Panc1 (cell line): Measurements from ENCODE around the gene MSN. TPM values are rescaled to one million over a fixed set of nuclear protein-coding genes. Genes with fewer than 3 reads are reported as not detected.

Experiments used
- ATAC-seq: fragments of 200-7000 bp; cut with Tn5 transposase; 2 replicates; pipeline ENCODE4 v1.9.1; 2020; ENCODE audit warnings: mild to moderate bottlenecking, moderate library complexity
- BruUV-seq: library from RNA; stranded (reverse); fragments of 400-500 nt; replicated peaks from 2 replicates; lab custom pipeline; 2021; lab: Mats Ljungman, UMichigan
- CTCF ChIA-PET: fragments of 300-600 bp; sonication (Branson Sonifier 250); formaldehyde crosslinking; loops from one replicate; lab custom pipeline; 2022; ENCODE audit warnings: antibody characterized with exemption; lab: Charles Lee
- POLR2A ChIA-PET: fragments of 300-600 bp; sonication (Branson Sonifier 250); formaldehyde crosslinking; loops from one replicate; lab custom pipeline; 2022; ENCODE audit warnings: antibody characterized with exemption; lab: Charles Lee
- DNase-seq: peaks from one replicate; pipeline ENCODE4 v3.0.0-alpha.2; 2010; ENCODE audit warnings: low read depth, low spot score
- H3K27ac ChIP-seq: 2 replicates; pipeline ENCODE4 v1.5.1; 2011; ENCODE audit warnings: mild to moderate bottlenecking, low read length, inconsistent platforms
- H3K27me3 ChIP-seq: fragments of 200-500 bp; sonication (Bioruptor generic); 2 replicates; pipeline ENCODE4 v1.6.0; 2014; ENCODE audit warnings: low read length, inconsistent platforms; ENCODE audit not compliant: control insufficient read depth, insufficient read depth
- H3K36me3 ChIP-seq: fragments of 200-500 bp; sonication (Bioruptor generic); 2 replicates; pipeline ENCODE4 v1.5.1; 2014; ENCODE audit warnings: inconsistent platforms, mild to moderate bottlenecking, low read length, moderate library complexity; ENCODE audit not compliant: control insufficient read depth, insufficient read depth
- H3K4me1 ChIP-seq: 2 replicates; pipeline ENCODE4 v1.5.1; 2011; ENCODE audit warnings: inconsistent platforms, mild to moderate bottlenecking, low read length, moderate library complexity; ENCODE audit not compliant: control insufficient read depth, insufficient read depth
- H3K4me3 ChIP-seq, 2 experiments: 2 replicates each; pipeline ENCODE4 v1.5.1; 2011 to 2012; ENCODE audit warnings: low read depth in 2 of 2, low read length in 2 of 2, mild to moderate bottlenecking in 2 of 2, inconsistent platforms in 1 of 2, moderate library complexity in 1 of 2
- H3K9me3 ChIP-seq: fragments of 200-500 bp; sonication (Bioruptor generic); 2 replicates; pipeline ENCODE4 v1.5.1; 2014; ENCODE audit warnings: low read depth, mild to moderate bottlenecking, inconsistent platforms, low read length, moderate library complexity; ENCODE audit not compliant: control insufficient read depth, insufficient read depth
- CTCF ChIP-seq: fragments of 450-650 bp; IDR thresholded peaks from 2 replicates; pipeline ENCODE4 v1.5.1; 2017; ENCODE audit warnings: mild to moderate bottlenecking
- POLR2AphosphoS5 ChIP-seq: IDR thresholded peaks from 2 replicates; pipeline ENCODE4 v1.6.1; 2012; ENCODE audit warnings: mild to moderate bottlenecking, low read depth, low read length, moderate library complexity
- SIN3A ChIP-seq: IDR thresholded peaks from 2 replicates; pipeline ENCODE4 v1.6.1; 2012; ENCODE audit warnings: low read depth, mild to moderate bottlenecking, low read length, moderate library complexity, borderline replicate concordance; ENCODE audit not compliant: insufficient read depth
- TCF7L2 ChIP-seq: IDR thresholded peaks from 2 replicates; pipeline ENCODE4 v1.6.1; 2011; ENCODE audit warnings: mild to moderate bottlenecking, low read depth, low read length, inconsistent platforms
- in situ Hi-C: cut with HindIII; loops from 2 replicates; pipeline ENCODE4 v1.10.0; 2016; ENCODE audit warnings: low sequenced_read_pairs, low pct_unique_long_range_greater_than_20kb
- intact Hi-C: fragments of 100-400 bp; cut with micrococcal nuclease; formaldehyde crosslinking; loops from one replicate; pipeline ENCODE4 v1.10.0; 2022; ENCODE audit not compliant: unreplicated experiment
- total RNA-seq: library from RNA; stranded (reverse); gene quantifications from one replicate; pipeline ENCODE4 v1.2.1, GENCODE V29; 2021; ENCODE audit not compliant: unreplicated experiment
- TF ChIP-seq, protein P1 (sequence below), 2 experiments: IDR thresholded peaks; 2 replicates each; pipeline ENCODE4 v1.6.1; 2011 to 2012; ENCODE audit warnings: low read depth in 2 of 2, control low read depth in 1 of 2, low read length in 1 of 2, mild to moderate bottlenecking in 1 of 2, moderate library complexity in 1 of 2; ENCODE audit not compliant: insufficient read depth in 1 of 2

The MSN gene
- total RNA-seq, 1 experiment from 2014 or later = 185 TPM

GRCh38 chrX:65783746-65784145 lies 116.3 kb downstream of the MSN start:
- CTCF ChIA-PET = no interaction called here
- in situ Hi-C loops = no loop called here
- H3K27ac ChIP-seq = no peak overlapping the region
- no peaks in the 10 kb centered on the region for H3K9me3 ChIP-seq
- H3K4me1 ChIP-seq = no peaks in the 10 kb centered on the region
- POLR2A ChIA-PET = no interaction called here
- no peak for TF ChIP-seq TCF7L2
- TF ChIP-seq CTCF = no peak
- TF ChIP-seq, protein P1, sequence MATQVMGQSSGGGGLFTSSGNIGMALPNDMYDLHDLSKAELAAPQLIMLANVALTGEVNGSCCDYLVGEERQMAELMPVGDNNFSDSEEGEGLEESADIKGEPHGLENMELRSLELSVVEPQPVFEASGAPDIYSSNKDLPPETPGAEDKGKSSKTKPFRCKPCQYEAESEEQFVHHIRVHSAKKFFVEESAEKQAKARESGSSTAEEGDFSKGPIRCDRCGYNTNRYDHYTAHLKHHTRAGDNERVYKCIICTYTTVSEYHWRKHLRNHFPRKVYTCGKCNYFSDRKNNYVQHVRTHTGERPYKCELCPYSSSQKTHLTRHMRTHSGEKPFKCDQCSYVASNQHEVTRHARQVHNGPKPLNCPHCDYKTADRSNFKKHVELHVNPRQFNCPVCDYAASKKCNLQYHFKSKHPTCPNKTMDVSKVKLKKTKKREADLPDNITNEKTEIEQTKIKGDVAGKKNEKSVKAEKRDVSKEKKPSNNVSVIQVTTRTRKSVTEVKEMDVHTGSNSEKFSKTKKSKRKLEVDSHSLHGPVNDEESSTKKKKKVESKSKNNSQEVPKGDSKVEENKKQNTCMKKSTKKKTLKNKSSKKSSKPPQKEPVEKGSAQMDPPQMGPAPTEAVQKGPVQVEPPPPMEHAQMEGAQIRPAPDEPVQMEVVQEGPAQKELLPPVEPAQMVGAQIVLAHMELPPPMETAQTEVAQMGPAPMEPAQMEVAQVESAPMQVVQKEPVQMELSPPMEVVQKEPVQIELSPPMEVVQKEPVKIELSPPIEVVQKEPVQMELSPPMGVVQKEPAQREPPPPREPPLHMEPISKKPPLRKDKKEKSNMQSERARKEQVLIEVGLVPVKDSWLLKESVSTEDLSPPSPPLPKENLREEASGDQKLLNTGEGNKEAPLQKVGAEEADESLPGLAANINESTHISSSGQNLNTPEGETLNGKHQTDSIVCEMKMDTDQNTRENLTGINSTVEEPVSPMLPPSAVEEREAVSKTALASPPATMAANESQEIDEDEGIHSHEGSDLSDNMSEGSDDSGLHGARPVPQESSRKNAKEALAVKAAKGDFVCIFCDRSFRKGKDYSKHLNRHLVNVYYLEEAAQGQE (IDR thresholded peaks at IDR 0.05; ENCODE audit: insufficient read depth in 1 of 2, low read depth in 2 of 2, low read length in 1 of 2) = no peak
- TF ChIP-seq POLR2AphosphoS5 = no peak
- no peak for TF ChIP-seq SIN3A
- intact Hi-C loops = no loop called here
- ATAC-seq (no peak), DNase-seq (no peak)
- H3K27me3 ChIP-seq = no peaks in the 10 kb centered on the region
- no peak overlapping the region for H3K4me3 ChIP-seq
- BruUV-seq = no TSS peak
- H3K36me3 ChIP-seq = no peaks in the 10 kb centered on the region

Other genes with a start within 250 kb of the MSN start
- gene LAS1L, start 132.9 kb upstream of the MSN start, total RNA-seq = 56.4 TPM